ENCODE results near the gene CHCHD10. TPM values are rescaled to one million over a fixed set of nuclear protein-coding genes. Genes with fewer than 3 reads are reported as not detected.

The CHCHD10 gene
- total RNA-seq, result 100 to 1,000 TPM; 413 to 538 TPM
- long read RNA-seq, transcript CHCHD10-202 (4 exons, 1,171 nt), result major isoform, 11 of 19 reads
- long read RNA-seq, partial matches to known transcripts, result 5 of 19 reads
- long read RNA-seq, other reads (novel, unspliced or antisense), result 2 of 19 reads

GRCh38 chr22:23767673-23768548 is at the start of gene CHCHD10:
CHCHD10 (minus strand) TSS chr22:23767972; CDS start chr22:23767874, 98 bp downstream.
- intact Hi-C loops (cut with DNase I, micrococcal nuclease), result loop anchor here (5.0 to 10.0 kb wide), 2 partner anchors 77 to 84 kb away; no protein-coding TSS in a partner anchor
- ATAC-seq (peak; percentile 77), DNase-seq (peak; percentile 87 to 94)

GRCh38 chr22:23817146-23817545 is 49.4 kb upstream of the CHCHD10 start:
- ATAC-seq, result no peak
- DNase-seq, result no peak
- intact Hi-C loops (cut with DNase I, micrococcal nuclease), result no loop called here

GRCh38 chr22:23816156-23816976 is 48.6 kb upstream of the CHCHD10 start:
- ATAC-seq (no peak), DNase-seq (no peak)
- intact Hi-C loops (cut with DNase I, micrococcal nuclease), result no loop called here

- ATAC-seq (no peak), DNase-seq (no peak)
- intact Hi-C loops (cut with DNase I, micrococcal nuclease), result no loop called here
Observed at GRCh38 chr22:23815541-23816155, 47.9 kb upstream of the CHCHD10 start.

GRCh38 chr22:23812378-23812777 is 44.6 kb upstream of the CHCHD10 start:
- no peak for DNase-seq
- no peak for ATAC-seq
- intact Hi-C loops (cut with DNase I, micrococcal nuclease), result no loop called here

GRCh38 chr22:23806837-23807236 is 39.1 kb upstream of the CHCHD10 start:
- intact Hi-C loops (cut with DNase I, micrococcal nuclease), result no loop called here
- DNase-seq (no peak), ATAC-seq (no peak)

GRCh38 chr22:23804781-23805291 is 37.1 kb upstream of the CHCHD10 start:
- DNase-seq (no peak), ATAC-seq (no peak)
- intact Hi-C loops (cut with DNase I, micrococcal nuclease), result no loop called here

- DNase-seq (no peak), ATAC-seq (peak; percentile 30)
- intact Hi-C loops (cut with DNase I, micrococcal nuclease), result no loop called here
Observed at GRCh38 chr22:23803001-23803819, 35.4 kb upstream of the CHCHD10 start.

GRCh38 chr22:23801886-23802377 is 34.2 kb upstream of the CHCHD10 start:
- DNase-seq (no peak), ATAC-seq (no peak)
- intact Hi-C loops (cut with DNase I, micrococcal nuclease), result no loop called here

GRCh38 chr22:23801238-23801821 is 33.6 kb upstream of the CHCHD10 start:
- intact Hi-C loops (cut with DNase I, micrococcal nuclease), result no loop called here
- no peak for DNase-seq
- no peak for ATAC-seq

GRCh38 chr22:23800297-23801237 is 32.8 kb upstream of the CHCHD10 start:
- no peak for DNase-seq

GRCh38 chr22:23796461-23796860 is 28.7 kb upstream of the CHCHD10 start:
- intact Hi-C loops (cut with DNase I, micrococcal nuclease), result no loop called here
- DNase-seq (no peak), ATAC-seq (no peak)

More at GRCh38 chr22:23800297-23801237, 32.8 kb upstream of the CHCHD10 start:
- no peak for ATAC-seq
- intact Hi-C loops (cut with DNase I, micrococcal nuclease), result no loop called here

GRCh38 chr22:23793326-23793725 is 25.6 kb upstream of the CHCHD10 start:
- DNase-seq (no peak), ATAC-seq (no peak)
- intact Hi-C loops (cut with DNase I, micrococcal nuclease), result no loop called here

- intact Hi-C loops (cut with DNase I, micrococcal nuclease), result no loop called here
- peak; percentile 47 for ATAC-seq
- no peak for DNase-seq
Observed at GRCh38 chr22:23791738-23792645, 24.2 kb upstream of the CHCHD10 start.
